Neural progenitor cell (in vitro differentiated cells): ENCODE results near the gene ETV1.

ENCODE experiments used
- EZH2phosphoT487 ChIP-seq: fragments of 200-600 bp; sonication (generic); IDR thresholded peaks from 2 replicates; pipeline ENCODE4 v1.6.1; 2017; ENCODE audit warnings: antibody characterized with exemption
- TF ChIP-seq, protein P1 (sequence below): fragments of 200-600 bp; sonication (generic); IDR thresholded peaks from 2 replicates; pipeline ENCODE4 v1.5.1; 2017; ENCODE audit warnings: antibody characterized with exemption, mild to moderate bottlenecking

- TF ChIP-seq, protein P1, sequence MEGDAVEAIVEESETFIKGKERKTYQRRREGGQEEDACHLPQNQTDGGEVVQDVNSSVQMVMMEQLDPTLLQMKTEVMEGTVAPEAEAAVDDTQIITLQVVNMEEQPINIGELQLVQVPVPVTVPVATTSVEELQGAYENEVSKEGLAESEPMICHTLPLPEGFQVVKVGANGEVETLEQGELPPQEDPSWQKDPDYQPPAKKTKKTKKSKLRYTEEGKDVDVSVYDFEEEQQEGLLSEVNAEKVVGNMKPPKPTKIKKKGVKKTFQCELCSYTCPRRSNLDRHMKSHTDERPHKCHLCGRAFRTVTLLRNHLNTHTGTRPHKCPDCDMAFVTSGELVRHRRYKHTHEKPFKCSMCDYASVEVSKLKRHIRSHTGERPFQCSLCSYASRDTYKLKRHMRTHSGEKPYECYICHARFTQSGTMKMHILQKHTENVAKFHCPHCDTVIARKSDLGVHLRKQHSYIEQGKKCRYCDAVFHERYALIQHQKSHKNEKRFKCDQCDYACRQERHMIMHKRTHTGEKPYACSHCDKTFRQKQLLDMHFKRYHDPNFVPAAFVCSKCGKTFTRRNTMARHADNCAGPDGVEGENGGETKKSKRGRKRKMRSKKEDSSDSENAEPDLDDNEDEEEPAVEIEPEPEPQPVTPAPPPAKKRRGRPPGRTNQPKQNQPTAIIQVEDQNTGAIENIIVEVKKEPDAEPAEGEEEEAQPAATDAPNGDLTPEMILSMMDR: no peak
- no peak for TF ChIP-seq EZH2phosphoT487
Observed at GRCh38 chr7:13990984-13991790, 1.7 kb upstream of the ETV1 start.
